Right lobe of liver (tissue), 4 donors: ENCODE results near the gene ALDH6A1.

ENCODE experiments used
- CTCF ChIP-seq, 4 donors: fragments of 200-600 bp in 3 of 4; fragments of 450-650 bp in 1 of 4; IDR thresholded peaks; one replicate each; pipeline versions ENCODE4 v1.5.1 to v1.8.0; 2016 to 2022; ENCODE audit warnings: antibody characterized with exemption in 4 of 4, mild to moderate bottlenecking in 2 of 4
- POLR2A ChIP-seq: fragments of 450-650 bp; IDR thresholded peaks from one replicate; pipeline ENCODE4 v1.6.1; 2017; ENCODE audit warnings: antibody characterized with exemption, mild to moderate bottlenecking
- donor health status: DM: no; HTN: no; CAD: no.
- donor health status: DM: no; HTN: no; CAD: no.
- donor health status: DM: no; HTN: yes; CAD: no.

- TF ChIP-seq CTCF (IDR thresholded peaks at IDR 0.05) (no peak), POLR2A (no peak)
Measured at GRCh38 chr14:74015963-74016362, 68.3 kb downstream of the ALDH6A1 start.
